ENCODE data around the gene MRPS9.

DNA sequence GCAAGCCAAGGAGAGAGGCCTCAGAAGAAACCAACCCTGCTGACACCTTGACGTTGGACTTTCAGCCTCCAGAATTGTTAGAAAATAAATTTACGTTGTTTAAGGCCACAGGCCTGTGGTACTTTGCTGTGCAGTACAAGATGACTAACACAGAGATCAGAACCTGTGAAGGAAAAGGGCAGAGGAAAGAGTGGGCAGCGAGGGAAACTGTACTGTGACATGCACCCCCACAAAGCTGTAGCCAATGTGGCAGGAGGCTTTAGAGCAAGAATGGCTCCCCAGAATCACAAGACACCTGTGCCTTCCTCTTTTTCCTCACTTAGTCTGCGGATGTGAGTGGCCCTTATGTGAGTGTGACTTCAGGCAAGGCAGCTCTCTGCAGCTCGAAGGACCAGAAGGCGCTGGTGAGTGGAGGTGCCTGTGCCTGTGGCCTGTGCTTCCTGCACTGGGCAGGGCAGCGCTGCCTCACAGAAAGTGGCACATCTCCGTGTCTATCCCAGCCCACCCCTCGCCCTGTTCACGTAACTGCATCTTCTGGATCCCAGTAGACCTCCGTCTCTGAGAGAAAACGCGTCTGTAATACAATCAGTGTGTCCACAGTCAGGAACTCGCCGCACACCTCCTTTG, 89.5 kb downstream of the MRPS9 start:
- TF ChIP-seq, protein P1, sequence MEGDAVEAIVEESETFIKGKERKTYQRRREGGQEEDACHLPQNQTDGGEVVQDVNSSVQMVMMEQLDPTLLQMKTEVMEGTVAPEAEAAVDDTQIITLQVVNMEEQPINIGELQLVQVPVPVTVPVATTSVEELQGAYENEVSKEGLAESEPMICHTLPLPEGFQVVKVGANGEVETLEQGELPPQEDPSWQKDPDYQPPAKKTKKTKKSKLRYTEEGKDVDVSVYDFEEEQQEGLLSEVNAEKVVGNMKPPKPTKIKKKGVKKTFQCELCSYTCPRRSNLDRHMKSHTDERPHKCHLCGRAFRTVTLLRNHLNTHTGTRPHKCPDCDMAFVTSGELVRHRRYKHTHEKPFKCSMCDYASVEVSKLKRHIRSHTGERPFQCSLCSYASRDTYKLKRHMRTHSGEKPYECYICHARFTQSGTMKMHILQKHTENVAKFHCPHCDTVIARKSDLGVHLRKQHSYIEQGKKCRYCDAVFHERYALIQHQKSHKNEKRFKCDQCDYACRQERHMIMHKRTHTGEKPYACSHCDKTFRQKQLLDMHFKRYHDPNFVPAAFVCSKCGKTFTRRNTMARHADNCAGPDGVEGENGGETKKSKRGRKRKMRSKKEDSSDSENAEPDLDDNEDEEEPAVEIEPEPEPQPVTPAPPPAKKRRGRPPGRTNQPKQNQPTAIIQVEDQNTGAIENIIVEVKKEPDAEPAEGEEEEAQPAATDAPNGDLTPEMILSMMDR (IDR thresholded peaks at IDR 0.05; ENCODE audit: borderline replicate concordance, extremely low read depth, low read length, poor library complexity, severe bottlenecking), result no peak
- no peak for TF ChIP-seq EZH2 (IDR thresholded peaks at IDR 0.05; ENCODE audit: borderline replicate concordance, low read depth, low read length, severe bottlenecking)

Measured in DND-41 (cell line).